Measurements from ENCODE around the gene PPP3CB.

PPP3CB gene
- 27.7 to 52.9 reads per million in 2 donors for total RNA-seq

- DNase-seq: peak; percentile 79 to 98 (median 87)
Measured at GRCh38 chr10:73495884-73496674, at the start of gene PPP3CB. TSS of gene PPP3CB (minus strand) at chr10:73496024. CDS start at chr10:73495889, 135 bp downstream.

GRCh38 chr10:73545357-73545756, 49.5 kb upstream of the PPP3CB start:
- DNase-seq: no peak

GRCh38 chr10:73537709-73538108, 41.9 kb upstream of the PPP3CB start:
- no peak for DNase-seq

GRCh38 chr10:73537288-73537687, 41.5 kb upstream of the PPP3CB start:
- peak in 1 of 5 experiments; percentile 81 for DNase-seq

GRCh38 chr10:73534857-73535256, 39.0 kb upstream of the PPP3CB start:
- DNase-seq: no peak

- peak in 4 of 5 experiments; percentile 10 to 86 (median 31) for DNase-seq
Measured at GRCh38 chr10:73529089-73529832, 33.4 kb upstream of the PPP3CB start.

GRCh38 chr10:73522263-73522662, 26.4 kb upstream of the PPP3CB start:
- no peak for DNase-seq

GRCh38 chr10:73519336-73519735, 23.5 kb upstream of the PPP3CB start:
- DNase-seq: no peak

- no peak for DNase-seq
Measured at GRCh38 chr10:73517166-73517888, 21.5 kb upstream of the PPP3CB start.

- DNase-seq: no peak
Measured at GRCh38 chr10:73512207-73512743, 16.5 kb upstream of the PPP3CB start.

GRCh38 chr10:73509695-73510094, 13.9 kb upstream of the PPP3CB start:
- peak in 1 of 5 experiments; percentile 74 for DNase-seq

GRCh38 chr10:73506491-73506890, 10.7 kb upstream of the PPP3CB start:
- no peak for DNase-seq

GRCh38 chr10:73506074-73506473, 10.2 kb upstream of the PPP3CB start:
- no peak for DNase-seq

- DNase-seq: no peak
Measured at GRCh38 chr10:73503037-73503436, 7.2 kb upstream of the PPP3CB start.

GRCh38 chr10:73501651-73502050, 5.8 kb upstream of the PPP3CB start:
- no peak for DNase-seq

GRCh38 chr10:73497623-73498022, 1.8 kb upstream of the PPP3CB start:
- DNase-seq: no peak

- peak; percentile 75 to 97 (median 86) for DNase-seq
Measured at GRCh38 chr10:73495226-73495883, 469 bp downstream of the PPP3CB start.

- DNase-seq: no peak
Measured at GRCh38 chr10:73494877-73495225, 973 bp downstream of the PPP3CB start.

GRCh38 chr10:73494213-73494612, 1.6 kb downstream of the PPP3CB start:
- DNase-seq: no peak

- DNase-seq: no peak
Measured at GRCh38 chr10:73493781-73494180, 2.0 kb downstream of the PPP3CB start.

- DNase-seq: no peak
Measured at GRCh38 chr10:73486601-73487000, 9.2 kb downstream of the PPP3CB start.

GRCh38 chr10:73485320-73485719, 10.5 kb downstream of the PPP3CB start:
- no peak for DNase-seq
